HepG2 (cell line): ENCODE measurements around the gene NAV1. TPM values are rescaled to one million over a fixed set of nuclear protein-coding genes. Genes with fewer than 3 reads are reported as not detected.
"Not testable (repeated sequence)": the region's sequence is repeated elsewhere in the genome, so short reads cannot be mapped to it uniquely, and the experiment has no call there.

Experiments
- ATAC-seq: fragments of 200-7000 bp; cut with Tn5 transposase; 3 replicates; pipeline ENCODE4 v1.9.1; 2020; ENCODE audit warnings: mild to moderate bottlenecking, moderate library complexity
- BruUV-seq: library from RNA; stranded (reverse); fragments of 400-500 nt; replicated peaks from 2 replicates; lab custom pipeline; 2021; lab: Mats Ljungman, UMichigan
- CTCF ChIA-PET: fragments of 300-600 bp; formaldehyde crosslinking; extraction: SDS; loops from one replicate; lab custom pipeline; 2021; ENCODE audit warnings: low total read pairs, inconsistent platforms, low intra/inter-chr PET ratio; lab: Yijun Ruan, JAX
- POLR2A ChIA-PET: fragments of 350-600 bp; sonication (Branson Sonifier 250); formaldehyde crosslinking; loops from one replicate; lab custom pipeline; 2020; ENCODE audit warnings: antibody characterized with exemption, inconsistent platforms; lab: Yijun Ruan, JAX
- DNase-seq: peaks from one replicate; pipeline ENCODE4 v3.0.0-alpha.2; 2015; ENCODE audit warnings: low spot score
- FAIRE-seq: peaks from 3 replicates; lab custom pipeline; 2011; peaks lifted over from hg19 to GRCh38; lab: Jason Lieb, UNC
- H2AFZ ChIP-seq: one replicate; pipeline ENCODE4 v1.6.1; 2011; ENCODE audit warnings: low read length, inconsistent platforms
- H3K27ac ChIP-seq: fragments of 300-600 bp; 3 replicates; pipeline ENCODE4 v1.8.0; 2011; ENCODE audit warnings: mixed run types, mild to moderate bottlenecking, mixed read lengths, low read length, inconsistent platforms; ENCODE audit not compliant: insufficient read depth; ENCODE audit errors: extremely low read length
- H3K27me3 ChIP-seq, 2 experiments: fragments of 200-600 bp in 1 of 2; 2 replicates in 1 of 2; 3 replicates in 1 of 2; pipeline versions ENCODE4 v1.6.0 to v1.8.0; 2011; ENCODE audit warnings: low read length in 2 of 2, mild to moderate bottlenecking in 2 of 2, moderate library complexity in 2 of 2, inconsistent platforms in 1 of 2; ENCODE audit not compliant: insufficient read depth in 2 of 2, control insufficient read depth in 1 of 2
- H3K36me3 ChIP-seq, 2 experiments: fragments of 200-600 bp in 1 of 2; replicated peaks in 1 of 2; 2 replicates in 1 of 2; 3 replicates in 1 of 2; pipeline versions ENCODE4 v1.5.1 to v1.8.0; 2011; ENCODE audit warnings: low read length in 2 of 2, inconsistent platforms in 1 of 2; ENCODE audit not compliant: insufficient read depth in 2 of 2, control insufficient read depth in 1 of 2
- H3K4me1 ChIP-seq: 2 replicates; pipeline ENCODE4 v1.5.1; 2012; ENCODE audit warnings: low read length, inconsistent platforms; ENCODE audit not compliant: insufficient read depth
- H3K4me2 ChIP-seq: 2 replicates; pipeline ENCODE4 v1.6.0; 2011; ENCODE audit warnings: low read depth, low read length, inconsistent platforms
- H3K4me3 ChIP-seq, 3 experiments: fragments of 200-600 bp in 1 of 3; sonication (generic), shearing (Covaris generic) in 1 of 3; replicated peaks in 1 of 3; 2 replicates each; pipeline ENCODE4 v1.5.1; 2011 to 2016; ENCODE audit warnings: low read length in 3 of 3, inconsistent platforms in 2 of 3, low read depth in 2 of 3, mild to moderate bottlenecking in 2 of 3, control low read depth in 1 of 3, mixed read lengths in 1 of 3; ENCODE audit not compliant: insufficient read depth in 1 of 3
- H3K79me2 ChIP-seq: one replicate; pipeline ENCODE4 v1.6.1; 2011; ENCODE audit warnings: low read length, inconsistent platforms; ENCODE audit not compliant: insufficient read depth
- H3K9ac ChIP-seq: 2 replicates; pipeline ENCODE4 v1.6.0; 2011; ENCODE audit warnings: mild to moderate bottlenecking, low read depth, low read length, inconsistent platforms; ENCODE audit not compliant: insufficient read depth
- H3K9me3 ChIP-seq: 2 replicates; pipeline ENCODE4 v1.5.1; 2012; ENCODE audit warnings: mild to moderate bottlenecking, low read length
- H4K20me1 ChIP-seq: 2 replicates; pipeline ENCODE4 v1.6.0; 2011; ENCODE audit warnings: inconsistent platforms, mild to moderate bottlenecking, low read length, moderate library complexity; ENCODE audit not compliant: insufficient read depth
- KLF11 ChIP-seq: IDR thresholded peaks from 2 replicates; pipeline ENCODE4 v1.6.1; 2016; ENCODE audit warnings: missing compliant biosample characterization
- PLRG1 ChIP-seq: fragments of 450-650 bp; conservative IDR thresholded peaks from 2 replicates; pipeline ENCODE4 v1.6.1; 2016
- ZMYM4 ChIP-seq: sonication (generic); formaldehyde crosslinking; IDR thresholded peaks from 2 replicates; pipeline ENCODE4 v1.8.1; 2023; ENCODE audit warnings: mild to moderate bottlenecking, missing genetic modification reagents
- ZNF142 ChIP-seq: sonication (generic); formaldehyde crosslinking; IDR thresholded peaks from 2 replicates; pipeline ENCODE4 v1.4.0; 2020; ENCODE audit warnings: missing genetic modification reagents
- ZNF256 ChIP-seq: sonication (generic); formaldehyde crosslinking; conservative IDR thresholded peaks from 2 replicates; pipeline ENCODE4 v1.4.0; 2020; ENCODE audit warnings: missing genetic modification reagents
- WGBS: methylation state at CpG from one replicate; pipeline ENCODE4 v1.1.6; 2017; ENCODE audit warnings: low lambda C conversion rate; 5-methylcytosine and 5-hydroxymethylcytosine counted together
- in situ Hi-C: cut with HindIII; loops from 2 replicates; pipeline ENCODE4 v1.10.0; 2017; ENCODE audit warnings: low pct_unique_long_range_greater_than_20kb; ENCODE audit not compliant: extremely low pct_ligation_motif_present
- intact Hi-C: fragments of 100-400 bp; cut with micrococcal nuclease; formaldehyde crosslinking; loops from one replicate; pipeline ENCODE4 v1.10.0; 2022; ENCODE audit not compliant: unreplicated experiment
- polyA plus RNA-seq, 8 experiments: library from polyadenylated mRNA; depleted of rRNA in 3 of 8; stranded (reverse) in 7 of 8; unstranded in 1 of 8; fragments of >200 nt; fragmentation: Illumina TruSeq in 4 of 8; extraction: Trizol in 4 of 8; gene quantifications; 2 replicates each; pipeline versions ENCODE4 v1.2.1 to v1.2.3, GENCODE V29; 2011 to 2016; ENCODE audit warnings: low read depth in 4 of 8, missing spikeins in 1 of 8, mixed read lengths in 1 of 8; ENCODE audit not compliant: insufficient read depth in 1 of 8
- total RNA-seq, 5 experiments: library from RNA; depleted of rRNA; stranded (reverse); fragments of >200 nt; fragmentation: Illumina TruSeq; extraction: Trizol; gene quantifications; 2 replicates each; pipeline ENCODE4 v1.2.3, GENCODE V29; 2016; ENCODE audit warnings: low read depth in 1 of 5

The NAV1 gene
- total and polyA plus RNA-seq, 2 of the 13 experiments (the other 11 are each of a cell fraction or from before 2014, with no cell fraction given), result not detected

GRCh38 chr1:201576914-201577313 is 38.0 kb downstream of the NAV1 start:
- no peak for DNase-seq
- Histone ChIP-seq H3K27me3 (peaks cover 0 to 5% of the 10 kb centered on the region in 2 experiments; a peak in 2 of 5 replicates), H3K4me2 (no peak overlapping the region), H3K9ac (no peak overlapping the region), H3K36me3 (no peaks in the 10 kb centered on the region), H3K27ac (no peak overlapping the region), H4K20me1 (no peaks in the 10 kb centered on the region), H3K4me1 (no peaks in the 10 kb centered on the region; the same call in 1 of the 2 replicates), H2AFZ (no peak overlapping the region), H3K9me3 (no peaks in the 10 kb centered on the region), H3K79me2 (no peaks in the 10 kb centered on the region), H3K4me3 (no peak overlapping the region)
- TF ChIP-seq KLF11 (CRISPR knock-in tag) (no peak), PLRG1 (no peak)
- no TSS peak for BruUV-seq
- POLR2A ChIA-PET, result no interaction called here
- in situ Hi-C loops (no loop called here), intact Hi-C loops (no loop called here)
- ATAC-seq, result no peak
- CTCF ChIA-PET, result no interaction called here
- FAIRE-seq, result no peak

DNA sequence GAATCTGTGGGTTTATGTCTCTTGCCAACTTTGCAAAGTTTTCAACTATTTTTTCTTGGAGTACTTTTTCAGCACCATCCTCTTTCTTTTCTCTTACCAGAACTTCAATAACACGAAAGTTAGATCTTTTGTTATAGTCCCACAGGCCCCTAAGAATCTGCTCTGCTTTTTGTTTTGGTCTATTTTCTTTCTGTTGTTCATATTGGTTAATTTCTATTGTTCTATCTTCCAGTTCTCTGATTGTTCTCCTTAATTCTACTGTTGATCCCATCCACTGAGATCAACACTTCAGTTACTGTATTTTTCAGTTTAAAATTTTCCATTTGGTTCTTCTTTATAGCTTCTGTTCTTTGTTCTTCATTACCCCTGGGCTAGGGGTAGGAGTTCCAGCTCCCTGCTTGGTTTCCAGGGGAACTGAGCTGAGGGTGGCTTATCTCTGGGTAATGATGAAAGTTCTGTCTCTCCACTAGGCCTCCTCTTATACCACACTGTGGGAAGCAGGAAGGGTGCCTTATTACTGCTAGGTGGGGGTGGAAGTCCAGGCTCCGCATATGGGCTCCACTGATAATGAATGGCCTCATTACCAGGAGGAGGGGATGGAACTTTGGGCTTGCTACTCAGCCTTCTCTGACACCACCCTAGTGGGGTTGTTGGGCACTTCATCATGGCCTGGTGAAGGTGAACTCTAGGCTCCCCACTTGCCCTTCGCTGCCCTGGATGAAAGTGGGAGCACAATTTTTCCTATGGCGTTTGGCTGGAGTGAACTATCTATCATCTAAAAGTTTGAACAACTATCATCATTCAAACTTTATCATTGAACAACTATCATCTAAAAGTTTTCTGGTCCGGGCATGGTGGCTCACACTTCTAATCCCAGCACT is 39.3 kb downstream of the NAV1 start:
- H3K4me2 ChIP-seq, result no peak overlapping the region
- no peak for TF ChIP-seq ZNF142 (CRISPR knock-in tag)
- TF ChIP-seq ZNF256 (CRISPR knock-in tag), result no peak
- TF ChIP-seq ZMYM4 (CRISPR knock-in tag), result no peak
- TF ChIP-seq, all 625 proteins: peak for 0
- in situ Hi-C loops (no loop called here), intact Hi-C loops (no loop called here)
- no peak overlapping the region for H2AFZ ChIP-seq
- ChIA-PET CTCF (no interaction called here), POLR2A (no interaction called here)
- DNase-seq (no peak), FAIRE-seq (no peak), ATAC-seq (no peak)
- peaks cover 0 to 5% of the 10 kb centered on the region in 2 experiments; a peak in 2 of 5 replicates for H3K27me3 ChIP-seq
- no peak overlapping the region for H3K4me3 ChIP-seq
- no peaks in the 10 kb centered on the region; the same call in 1 of the 2 replicates for H3K4me1 ChIP-seq
- WGBS, result 17% methylated on average over 5 of the region's 5 CpGs
- no peaks in the 10 kb centered on the region for H3K79me2 ChIP-seq
- H4K20me1 ChIP-seq, result no peaks in the 10 kb centered on the region
- no peaks in the 10 kb centered on the region for H3K9me3 ChIP-seq
- H3K27ac ChIP-seq, result no peak overlapping the region
- no TSS peak for BruUV-seq
- H3K36me3 ChIP-seq, result no peaks in the 10 kb centered on the region
- H3K9ac ChIP-seq, result no peak overlapping the region

- DNase-seq, H3K4me1 ChIP-seq, H3K27ac ChIP-seq, POLR2A ChIA-PET, H3K4me2 ChIP-seq, H4K20me1 ChIP-seq, in situ Hi-C loops, CTCF ChIA-PET, intact Hi-C loops, H3K4me3 ChIP-seq, BruUV-seq, H3K9me3 ChIP-seq, H3K9ac ChIP-seq, FAIRE-seq, H2AFZ ChIP-seq, H3K36me3 ChIP-seq, ATAC-seq, H3K27me3 ChIP-seq, H3K79me2 ChIP-seq: not testable (repeated sequence)
- 58% methylated on average over 12 of the region's 12 CpGs for WGBS
These were observed 42.4 kb downstream of the NAV1 start for GRCh38 chr1:201581371-201581770.
